WI38 (cell line): ENCODE data around the gene ARMC5.

ENCODE experiments used
- H3K4me3 ChIP-seq: 2 replicates; pipeline ENCODE4 v1.5.1; 2011; ENCODE audit warnings: low read depth, mild to moderate bottlenecking, control low read depth, low read length
- TF ChIP-seq, protein P1 (sequence below): IDR thresholded peaks from 2 replicates; pipeline ENCODE4 v1.5.1; 2012; ENCODE audit warnings: low read depth, mild to moderate bottlenecking, control low read depth, low read length

ARMC5 gene

DNA sequence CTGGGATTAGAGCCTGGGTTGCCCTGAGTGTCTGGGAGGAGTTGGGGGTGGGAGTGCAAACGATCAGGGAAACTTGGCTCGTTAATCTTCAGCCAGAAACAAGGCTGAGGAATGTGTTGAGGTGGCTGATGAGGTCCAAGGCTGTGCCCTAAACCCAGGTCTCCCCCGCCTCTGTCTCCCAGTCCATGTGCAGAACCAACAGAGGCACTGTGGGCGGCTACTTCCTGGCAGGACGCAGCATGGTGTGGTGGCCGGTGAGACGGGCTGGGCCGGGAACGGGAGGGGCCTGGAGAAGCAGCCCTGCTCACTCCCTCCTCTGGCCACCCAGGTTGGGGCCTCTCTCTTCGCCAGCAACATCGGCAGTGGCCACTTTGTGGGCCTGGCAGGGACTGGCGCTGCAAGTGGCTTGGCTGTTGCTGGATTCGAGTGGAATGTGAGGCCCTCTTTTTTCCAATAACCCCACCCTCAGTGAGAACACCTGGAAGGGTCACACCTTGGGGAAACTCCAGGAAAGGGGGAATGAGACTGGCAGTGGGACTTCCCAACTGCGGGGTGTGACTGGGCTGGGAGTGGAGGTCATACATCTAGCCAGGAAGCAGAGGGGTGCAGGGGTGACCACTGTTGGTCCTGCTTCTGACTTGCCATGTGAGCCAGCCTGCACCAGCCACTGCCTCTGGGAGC lies 25.3 kb downstream of the ARMC5 start:
- no peak overlapping the region for H3K4me3 ChIP-seq
- TF ChIP-seq, protein P1, sequence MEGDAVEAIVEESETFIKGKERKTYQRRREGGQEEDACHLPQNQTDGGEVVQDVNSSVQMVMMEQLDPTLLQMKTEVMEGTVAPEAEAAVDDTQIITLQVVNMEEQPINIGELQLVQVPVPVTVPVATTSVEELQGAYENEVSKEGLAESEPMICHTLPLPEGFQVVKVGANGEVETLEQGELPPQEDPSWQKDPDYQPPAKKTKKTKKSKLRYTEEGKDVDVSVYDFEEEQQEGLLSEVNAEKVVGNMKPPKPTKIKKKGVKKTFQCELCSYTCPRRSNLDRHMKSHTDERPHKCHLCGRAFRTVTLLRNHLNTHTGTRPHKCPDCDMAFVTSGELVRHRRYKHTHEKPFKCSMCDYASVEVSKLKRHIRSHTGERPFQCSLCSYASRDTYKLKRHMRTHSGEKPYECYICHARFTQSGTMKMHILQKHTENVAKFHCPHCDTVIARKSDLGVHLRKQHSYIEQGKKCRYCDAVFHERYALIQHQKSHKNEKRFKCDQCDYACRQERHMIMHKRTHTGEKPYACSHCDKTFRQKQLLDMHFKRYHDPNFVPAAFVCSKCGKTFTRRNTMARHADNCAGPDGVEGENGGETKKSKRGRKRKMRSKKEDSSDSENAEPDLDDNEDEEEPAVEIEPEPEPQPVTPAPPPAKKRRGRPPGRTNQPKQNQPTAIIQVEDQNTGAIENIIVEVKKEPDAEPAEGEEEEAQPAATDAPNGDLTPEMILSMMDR = no peak

DNA sequence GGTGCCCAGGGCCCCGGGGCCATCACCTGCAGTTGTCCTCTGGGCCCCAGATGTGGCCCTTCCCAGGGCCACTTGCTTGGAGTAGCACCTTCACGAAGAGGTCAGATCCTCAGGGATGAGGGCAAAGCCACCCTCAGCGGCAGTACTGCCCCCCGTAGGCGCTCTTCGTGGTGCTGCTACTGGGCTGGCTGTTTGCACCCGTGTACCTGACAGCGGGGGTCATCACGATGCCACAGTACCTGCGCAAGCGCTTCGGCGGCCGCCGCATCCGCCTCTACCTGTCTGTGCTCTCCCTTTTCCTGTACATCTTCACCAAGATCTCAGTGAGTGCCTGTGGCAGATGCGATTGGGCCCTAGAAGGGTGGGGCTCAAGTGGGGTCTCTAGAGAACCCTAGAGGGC lies 26.3 kb downstream of the ARMC5 start:
- no peak overlapping the region for H3K4me3 ChIP-seq
- TF ChIP-seq, protein P1 = no peak

DNA sequence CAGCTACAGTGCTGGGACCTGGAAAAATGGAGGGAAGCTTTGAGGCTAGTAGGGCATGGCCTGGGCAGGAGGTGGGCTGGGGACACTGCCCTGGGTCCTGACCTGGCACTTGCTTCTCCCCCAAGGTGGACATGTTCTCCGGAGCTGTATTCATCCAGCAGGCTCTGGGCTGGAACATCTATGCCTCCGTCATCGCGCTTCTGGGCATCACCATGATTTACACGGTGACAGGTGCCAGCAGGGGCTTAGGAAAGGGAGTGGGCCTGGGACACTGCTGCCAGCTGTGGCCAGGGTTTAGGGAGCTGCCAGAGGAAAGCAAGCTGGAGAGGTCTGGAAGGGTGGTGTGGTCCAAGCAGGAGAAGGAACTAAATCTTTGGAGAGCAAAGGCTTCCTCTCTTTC lies 26.7 kb downstream of the ARMC5 start:
- TF ChIP-seq, protein P1 = no peak
- H3K4me3 ChIP-seq = no peak overlapping the region

DNA sequence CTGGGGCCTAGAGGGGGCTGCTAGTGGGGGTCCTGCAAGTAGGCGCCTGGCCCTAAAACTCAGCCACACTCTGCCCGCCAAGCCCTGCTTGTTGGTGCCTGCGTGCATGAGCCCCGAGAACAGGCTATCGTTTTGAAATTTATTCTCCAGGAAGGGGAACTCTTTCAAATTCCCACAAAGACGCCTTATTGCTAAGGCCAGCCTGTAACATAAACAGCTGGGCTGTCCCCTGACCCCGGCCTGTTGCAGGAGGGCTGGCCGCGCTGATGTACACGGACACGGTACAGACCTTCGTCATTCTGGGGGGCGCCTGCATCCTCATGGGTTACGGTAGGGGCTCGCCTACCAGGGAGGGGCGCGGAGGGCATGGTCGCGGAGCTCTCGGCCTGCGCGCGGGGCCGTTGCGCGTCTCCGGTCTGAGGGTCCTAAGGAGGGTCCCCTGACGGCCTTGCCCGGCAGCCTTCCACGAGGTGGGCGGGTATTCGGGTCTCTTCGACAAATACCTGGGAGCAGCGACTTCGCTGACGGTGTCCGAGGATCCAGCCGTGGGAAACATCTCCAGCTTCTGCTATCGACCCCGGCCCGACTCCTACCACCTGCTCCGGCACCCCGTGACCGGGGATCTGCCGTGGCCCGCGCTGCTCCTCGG lies 27.9 kb downstream of the ARMC5 start:
- TF ChIP-seq, protein P1 = no peak
- H3K4me3 ChIP-seq = peak overlapping the region; percentile 60

DNA sequence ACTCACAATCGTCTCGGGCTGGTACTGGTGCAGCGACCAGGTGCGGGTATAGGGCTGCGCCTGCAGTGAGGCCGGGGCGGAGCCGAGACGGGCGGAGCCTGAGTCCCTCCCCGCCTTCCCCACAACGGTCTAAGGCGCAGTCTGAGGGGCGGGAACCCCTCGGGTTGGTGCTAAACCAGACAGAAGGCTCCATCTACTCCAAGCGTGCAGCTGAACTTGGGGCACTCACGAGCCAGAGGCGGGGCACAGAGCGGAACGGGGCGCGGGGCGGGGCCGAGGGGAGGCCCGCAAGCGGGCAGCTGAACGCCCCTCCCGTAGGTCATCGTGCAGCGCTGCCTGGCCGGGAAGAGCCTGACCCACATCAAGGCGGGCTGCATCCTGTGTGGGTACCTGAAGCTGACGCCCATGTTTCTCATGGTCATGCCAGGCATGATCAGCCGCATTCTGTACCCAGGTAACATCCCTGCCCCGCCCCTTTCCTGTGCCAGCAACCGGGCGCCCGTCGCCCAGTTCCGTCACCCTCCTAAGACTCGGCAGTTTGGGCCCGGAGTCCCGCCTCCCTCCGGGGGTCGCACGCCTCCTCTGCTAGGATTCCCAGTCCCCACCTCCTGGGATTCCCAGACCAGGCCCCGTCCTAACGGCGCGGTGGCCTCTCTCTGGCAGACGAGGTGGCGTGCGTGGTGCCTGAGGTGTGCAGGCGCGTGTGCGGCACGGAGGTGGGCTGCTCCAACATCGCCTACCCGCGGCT lies 28.6 kb downstream of the ARMC5 start:
- H3K4me3 ChIP-seq = peak overlapping the region; percentile 60
- TF ChIP-seq, protein P1 = no peak

DNA sequence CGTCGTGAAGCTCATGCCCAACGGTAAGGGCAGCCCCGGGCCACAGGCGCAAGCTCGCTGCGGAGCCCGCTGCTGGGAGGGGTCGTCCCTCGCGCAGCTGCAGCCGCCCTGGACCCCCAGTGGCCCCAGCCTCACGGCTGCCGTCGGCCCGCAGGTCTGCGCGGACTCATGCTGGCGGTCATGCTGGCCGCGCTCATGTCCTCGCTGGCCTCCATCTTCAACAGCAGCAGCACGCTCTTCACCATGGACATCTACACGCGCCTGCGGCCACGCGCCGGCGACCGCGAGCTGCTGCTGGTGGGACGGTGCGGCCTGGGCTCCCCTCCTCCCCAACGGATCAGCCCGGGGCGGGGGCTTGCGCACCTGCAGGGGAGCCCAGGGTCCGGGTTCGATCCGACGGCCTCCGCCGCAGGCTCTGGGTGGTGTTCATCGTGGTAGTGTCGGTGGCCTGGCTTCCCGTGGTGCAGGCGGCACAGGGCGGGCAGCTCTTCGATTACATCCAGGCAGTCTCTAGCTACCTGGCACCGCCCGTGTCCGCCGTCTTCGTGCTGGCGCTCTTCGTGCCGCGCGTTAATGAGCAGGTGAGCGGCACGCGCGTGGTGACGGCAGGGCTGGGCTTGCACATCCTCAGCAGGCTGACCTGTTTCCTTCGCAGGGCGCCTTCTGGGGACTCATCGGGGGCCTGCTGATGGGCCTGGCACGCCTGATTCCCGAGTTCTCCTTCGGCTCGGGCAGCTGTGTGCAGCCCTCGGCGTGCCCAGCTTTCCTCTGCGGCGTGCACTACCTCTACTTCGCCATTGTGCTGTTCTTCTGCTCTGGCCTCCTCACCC lies 29.4 kb downstream of the ARMC5 start:
- H3K4me3 ChIP-seq = peak overlapping the region; percentile 60; the same call in 1 of the 2 replicates
- TF ChIP-seq, protein P1 = no peak

DNA sequence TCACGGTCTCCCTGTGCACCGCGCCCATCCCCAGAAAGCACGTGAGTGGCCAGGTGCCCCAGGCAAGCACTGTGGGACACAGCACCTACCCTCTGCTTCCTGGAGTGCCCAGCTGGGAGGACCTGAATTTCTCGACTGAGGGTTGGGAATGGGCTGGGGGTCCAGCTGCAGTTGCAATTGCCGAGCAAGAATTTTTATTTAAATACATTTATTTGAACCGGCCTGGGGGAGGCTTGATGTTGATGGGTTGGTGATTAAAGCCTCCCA lies 29.9 kb downstream of the ARMC5 start:
- TF ChIP-seq, protein P1 = no peak
- H3K4me3 ChIP-seq = no peak overlapping the region
